Memory B cell (primary cell): ENCODE results near the gene CTCF.

ENCODE experiments used
- ATAC-seq: fragments of 150-1000 bp; cut with Tn5 transposase; 2 replicates; pipeline ENCODE4 v1.10.0; 2021; ENCODE audit warnings: low read depth, mild to moderate bottlenecking, moderate library complexity
- DNase-seq, 2 donors: peaks; one replicate each; pipeline ENCODE4 v3.0.0; 2022; ENCODE audit warnings: low spot score in 2 of 2
- H3K27ac Mint-ChIP-seq: one replicate; pipeline ENCODE4 v1.8.0; 2022; ENCODE audit warnings: mild to moderate bottlenecking, moderate library complexity, mixed read lengths
- H3K27me3 Mint-ChIP-seq: one replicate; pipeline ENCODE4 v1.8.0; 2022; ENCODE audit warnings: mixed read lengths
- H3K36me3 Mint-ChIP-seq: one replicate; pipeline ENCODE4 v1.8.0; 2022; ENCODE audit warnings: mild to moderate bottlenecking, mixed read lengths
- H3K4me1 Mint-ChIP-seq: one replicate; pipeline ENCODE4 v1.8.0; 2022; ENCODE audit warnings: mixed read lengths
- H3K4me3 Mint-ChIP-seq: one replicate; pipeline ENCODE4 v1.8.0; 2022; ENCODE audit warnings: mild to moderate bottlenecking, moderate library complexity, mixed read lengths
- H3K9me3 Mint-ChIP-seq: one replicate; pipeline ENCODE4 v1.8.0; 2022; ENCODE audit warnings: mixed read lengths

The CTCF gene

GRCh38 chr16:67668495-67669157, 106.3 kb downstream of the CTCF start:
- no peaks in the 10 kb centered on the region for H3K36me3 Mint-ChIP-seq
- peaks cover 36% of the 10 kb centered on the region for H3K4me1 Mint-ChIP-seq
- H3K27ac Mint-ChIP-seq, result peak overlapping the region; percentile 65
- peak; percentile 27 for ATAC-seq
- no peaks in the 10 kb centered on the region for H3K9me3 Mint-ChIP-seq
- H3K4me3 Mint-ChIP-seq, result peak overlapping the region; percentile 50
- no peaks in the 10 kb centered on the region for H3K27me3 Mint-ChIP-seq
- DNase-seq, result no peak

- ATAC-seq (no peak), DNase-seq (no peak)
- peak overlapping the region; percentile 19 for H3K4me3 Mint-ChIP-seq
- no peaks in the 10 kb centered on the region for H3K36me3 Mint-ChIP-seq
- H3K4me1 Mint-ChIP-seq, result peaks cover 36% of the 10 kb centered on the region
- H3K27ac Mint-ChIP-seq, result peak overlapping the region; percentile 25
- no peaks in the 10 kb centered on the region for H3K27me3 Mint-ChIP-seq
- no peaks in the 10 kb centered on the region for H3K9me3 Mint-ChIP-seq
Observed at GRCh38 chr16:67669499-67670101, 107.3 kb downstream of the CTCF start.

- Mint-ChIP-seq H3K36me3 (no peaks in the 10 kb centered on the region), H3K4me3 (no peak overlapping the region), H3K27me3 (no peaks in the 10 kb centered on the region), H3K9me3 (no peaks in the 10 kb centered on the region), H3K27ac (no peak overlapping the region), H3K4me1 (peaks cover 33% of the 10 kb centered on the region)
- DNase-seq, result no peak
- ATAC-seq, result no peak
Observed at GRCh38 chr16:67672306-67672705, 110.0 kb downstream of the CTCF start.

GRCh38 chr16:67672739-67673662, 110.7 kb downstream of the CTCF start:
- no peaks in the 10 kb centered on the region for H3K27me3 Mint-ChIP-seq
- no peaks in the 10 kb centered on the region for H3K9me3 Mint-ChIP-seq
- no peak overlapping the region for H3K27ac Mint-ChIP-seq
- peaks cover 31% of the 10 kb centered on the region for H3K4me1 Mint-ChIP-seq
- ATAC-seq (peak; percentile 43), DNase-seq (peak; percentile 59 to 69)
- H3K36me3 Mint-ChIP-seq, result no peaks in the 10 kb centered on the region
- no peak overlapping the region for H3K4me3 Mint-ChIP-seq

GRCh38 chr16:67673712-67674580, 111.6 kb downstream of the CTCF start:
- ATAC-seq (no peak), DNase-seq (no peak)
- H3K27me3 Mint-ChIP-seq, result no peaks in the 10 kb centered on the region
- H3K9me3 Mint-ChIP-seq, result no peaks in the 10 kb centered on the region
- H3K4me3 Mint-ChIP-seq, result no peak overlapping the region
- peaks cover 24% of the 10 kb centered on the region for H3K4me1 Mint-ChIP-seq
- no peaks in the 10 kb centered on the region for H3K36me3 Mint-ChIP-seq
- peak overlapping the region; percentile 46 for H3K27ac Mint-ChIP-seq

GRCh38 chr16:67674851-67675578, 112.7 kb downstream of the CTCF start:
- peaks cover 16% of the 10 kb centered on the region for H3K4me1 Mint-ChIP-seq

GRCh38 chr16:67675579-67675935, 113.2 kb downstream of the CTCF start:
- Mint-ChIP-seq H3K36me3 (no peaks in the 10 kb centered on the region), H3K27me3 (no peaks in the 10 kb centered on the region), H3K9me3 (no peaks in the 10 kb centered on the region), H3K27ac (no peak overlapping the region), H3K4me3 (no peak overlapping the region), H3K4me1 (peaks cover 16% of the 10 kb centered on the region)
- no peak for DNase-seq
- ATAC-seq, result no peak

More at GRCh38 chr16:67674851-67675578, 112.7 kb downstream of the CTCF start:
- DNase-seq (no peak), ATAC-seq (no peak)
- Mint-ChIP-seq H3K9me3 (no peaks in the 10 kb centered on the region), H3K36me3 (no peaks in the 10 kb centered on the region), H3K27ac (no peak overlapping the region), H3K4me3 (no peak overlapping the region), H3K27me3 (no peaks in the 10 kb centered on the region)

- Mint-ChIP-seq H3K27me3 (no peaks in the 10 kb centered on the region), H3K4me3 (no peak overlapping the region), H3K27ac (no peak overlapping the region), H3K36me3 (no peaks in the 10 kb centered on the region), H3K9me3 (no peaks in the 10 kb centered on the region), H3K4me1 (peaks cover 16% of the 10 kb centered on the region)
- ATAC-seq (no peak), DNase-seq (no peak)
Observed at GRCh38 chr16:67675999-67676398, 113.7 kb downstream of the CTCF start.

GRCh38 chr16:67676516-67676915, 114.2 kb downstream of the CTCF start:
- H3K4me1 Mint-ChIP-seq, result peaks cover 16% of the 10 kb centered on the region
- no peak overlapping the region for H3K4me3 Mint-ChIP-seq
- no peak for ATAC-seq
- peak overlapping the region; percentile 64 for H3K27ac Mint-ChIP-seq
- no peaks in the 10 kb centered on the region for H3K9me3 Mint-ChIP-seq
- DNase-seq, result no peak
- no peaks in the 10 kb centered on the region for H3K27me3 Mint-ChIP-seq
- H3K36me3 Mint-ChIP-seq, result no peaks in the 10 kb centered on the region

- Mint-ChIP-seq H3K27me3 (no peaks in the 10 kb centered on the region), H3K4me3 (no peak overlapping the region), H3K27ac (peak overlapping the region; percentile 64), H3K36me3 (no peaks in the 10 kb centered on the region), H3K4me1 (peaks cover 16% of the 10 kb centered on the region), H3K9me3 (no peaks in the 10 kb centered on the region)
- no peak for ATAC-seq
- no peak for DNase-seq
Observed at GRCh38 chr16:67676939-67677338, 114.6 kb downstream of the CTCF start.

GRCh38 chr16:67677712-67678111, 115.4 kb downstream of the CTCF start:
- ATAC-seq, result no peak
- Mint-ChIP-seq H3K36me3 (no peaks in the 10 kb centered on the region), H3K4me3 (no peak overlapping the region), H3K4me1 (peaks cover 11% of the 10 kb centered on the region), H3K27me3 (no peaks in the 10 kb centered on the region), H3K9me3 (no peaks in the 10 kb centered on the region), H3K27ac (no peak overlapping the region)
- no peak for DNase-seq

- Mint-ChIP-seq H3K9me3 (no peaks in the 10 kb centered on the region), H3K27me3 (no peaks in the 10 kb centered on the region), H3K27ac (no peak overlapping the region), H3K4me3 (no peak overlapping the region), H3K4me1 (peaks cover 9% of the 10 kb centered on the region), H3K36me3 (peaks cover 2% of the 10 kb centered on the region)
- no peak for DNase-seq
- no peak for ATAC-seq
Observed at GRCh38 chr16:67678354-67679023, 116.2 kb downstream of the CTCF start.
